Osteoblast (primary cell): Measurements from ENCODE around the gene SPEN. TPM values are rescaled to one million over a fixed set of nuclear protein-coding genes. Genes with fewer than 3 reads are reported as not detected.

ENCODE experiments used
- DNase-seq: peaks from one replicate; pipeline ENCODE4 v3.0.0; 2011; ENCODE audit warnings: low spot score, mixed read lengths; ENCODE audit not compliant: insufficient read length; ENCODE audit errors: missing footprints
- H2AFZ ChIP-seq: 2 replicates; pipeline ENCODE4 v1.6.0; 2011; ENCODE audit warnings: mild to moderate bottlenecking, low read length
- H3K27ac ChIP-seq: 2 replicates; pipeline ENCODE4 v1.5.1; 2011; ENCODE audit warnings: mild to moderate bottlenecking, low read depth, low read length, moderate library complexity
- H3K27me3 ChIP-seq: 2 replicates; pipeline ENCODE4 v1.6.0; 2012; ENCODE audit warnings: mild to moderate bottlenecking, control low read depth, inconsistent platforms, low read length, moderate library complexity; ENCODE audit not compliant: insufficient read depth
- H3K36me3 ChIP-seq: 2 replicates; pipeline ENCODE4 v1.5.1; 2011; ENCODE audit warnings: mild to moderate bottlenecking, low read length, control low read depth, moderate library complexity; ENCODE audit not compliant: insufficient read depth
- H3K4me1 ChIP-seq: 2 replicates; pipeline ENCODE4 v1.5.1; 2011; ENCODE audit warnings: mild to moderate bottlenecking, low read length, control low read depth, moderate library complexity; ENCODE audit not compliant: insufficient read depth
- H3K4me2 ChIP-seq: 2 replicates; pipeline ENCODE4 v1.6.0; 2011; ENCODE audit warnings: mild to moderate bottlenecking, low read length; ENCODE audit not compliant: insufficient read depth
- H3K4me3 ChIP-seq: fragments of 200-600 bp; sonication (generic); 3 replicates; pipeline ENCODE4 v1.5.1; 2012; ENCODE audit warnings: mild to moderate bottlenecking, low read length, inconsistent platforms; ENCODE audit not compliant: insufficient read depth
- H3K79me2 ChIP-seq: 2 replicates; pipeline ENCODE4 v1.6.0; 2012; ENCODE audit warnings: mild to moderate bottlenecking, low read length, control low read depth, inconsistent platforms; ENCODE audit not compliant: insufficient read depth
- H3K9me3 ChIP-seq: 2 replicates; pipeline ENCODE4 v1.5.1; 2011; ENCODE audit warnings: low read depth, low read length, control low read depth
- H4K20me1 ChIP-seq: 2 replicates; pipeline ENCODE4 v1.6.0; 2012; ENCODE audit warnings: mild to moderate bottlenecking, low read length, control low read depth; ENCODE audit not compliant: insufficient read depth
- total RNA-seq: library from RNA; depleted of rRNA; stranded (reverse); fragments of >200 nt; gene quantifications from 2 replicates; pipeline ENCODE4 v1.2.3, GENCODE V29; 2012
- TF ChIP-seq, protein P1 (sequence below): IDR thresholded peaks from 2 replicates; pipeline ENCODE4 v1.5.1; 2011; ENCODE audit warnings: mild to moderate bottlenecking, low read depth, low read length, moderate library complexity; ENCODE audit errors: extremely low read depth

Gene SPEN
- total RNA-seq, 1 donor: 21.0 TPM

DNA sequence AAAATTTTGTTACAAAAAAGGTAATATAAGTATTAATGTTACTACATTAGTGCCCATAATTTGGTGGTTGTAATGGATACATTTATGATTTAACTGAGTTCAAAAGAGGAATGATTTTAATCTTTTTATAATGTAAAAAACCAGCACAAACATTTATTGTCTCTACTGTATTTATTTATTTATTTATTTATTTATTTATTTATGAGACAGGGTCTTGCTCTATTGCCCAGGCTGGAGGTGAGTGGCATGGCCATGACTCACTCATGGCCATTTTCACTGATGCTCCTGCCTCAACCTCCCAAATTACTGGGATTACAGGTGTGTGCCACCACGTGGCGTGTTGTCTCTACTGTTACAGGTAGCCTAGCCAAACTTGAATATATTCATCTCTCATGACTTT is 21.9 kb downstream of the SPEN start:
- H3K9me3 ChIP-seq: no peaks in the 10 kb centered on the region
- H3K4me2 ChIP-seq: no peak overlapping the region
- H2AFZ ChIP-seq: no peak overlapping the region
- H3K4me1 ChIP-seq: peaks cover 24% of the 10 kb centered on the region
- TF ChIP-seq, protein P1, sequence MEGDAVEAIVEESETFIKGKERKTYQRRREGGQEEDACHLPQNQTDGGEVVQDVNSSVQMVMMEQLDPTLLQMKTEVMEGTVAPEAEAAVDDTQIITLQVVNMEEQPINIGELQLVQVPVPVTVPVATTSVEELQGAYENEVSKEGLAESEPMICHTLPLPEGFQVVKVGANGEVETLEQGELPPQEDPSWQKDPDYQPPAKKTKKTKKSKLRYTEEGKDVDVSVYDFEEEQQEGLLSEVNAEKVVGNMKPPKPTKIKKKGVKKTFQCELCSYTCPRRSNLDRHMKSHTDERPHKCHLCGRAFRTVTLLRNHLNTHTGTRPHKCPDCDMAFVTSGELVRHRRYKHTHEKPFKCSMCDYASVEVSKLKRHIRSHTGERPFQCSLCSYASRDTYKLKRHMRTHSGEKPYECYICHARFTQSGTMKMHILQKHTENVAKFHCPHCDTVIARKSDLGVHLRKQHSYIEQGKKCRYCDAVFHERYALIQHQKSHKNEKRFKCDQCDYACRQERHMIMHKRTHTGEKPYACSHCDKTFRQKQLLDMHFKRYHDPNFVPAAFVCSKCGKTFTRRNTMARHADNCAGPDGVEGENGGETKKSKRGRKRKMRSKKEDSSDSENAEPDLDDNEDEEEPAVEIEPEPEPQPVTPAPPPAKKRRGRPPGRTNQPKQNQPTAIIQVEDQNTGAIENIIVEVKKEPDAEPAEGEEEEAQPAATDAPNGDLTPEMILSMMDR: no peak
- H3K36me3 ChIP-seq: peaks cover 8% of the 10 kb centered on the region
- H4K20me1 ChIP-seq: peaks cover 35% of the 10 kb centered on the region
- H3K27ac ChIP-seq: no peak overlapping the region
- no peak for DNase-seq
- no peaks in the 10 kb centered on the region for H3K27me3 ChIP-seq
- H3K79me2 ChIP-seq: peaks cover 92% of the 10 kb centered on the region
- H3K4me3 ChIP-seq: no peak overlapping the region

DNA sequence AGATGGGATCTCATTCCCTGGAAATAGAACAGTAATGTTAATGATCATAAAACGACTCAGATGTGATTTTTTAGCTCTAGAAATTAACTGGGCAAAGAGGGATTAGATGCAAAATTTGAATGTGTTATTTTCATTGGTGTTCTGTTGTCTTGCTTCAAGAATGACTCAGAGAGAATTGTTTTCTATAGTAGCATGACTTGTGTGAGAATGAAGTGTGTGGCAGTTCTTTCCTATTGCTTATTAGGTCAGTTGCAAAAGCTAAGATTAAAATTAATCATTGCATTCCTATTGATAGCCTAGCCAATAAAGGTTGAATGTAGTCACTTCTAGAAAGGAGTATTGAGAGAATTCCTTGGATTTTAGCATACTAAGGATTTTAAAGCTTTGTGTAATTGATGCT is 22.9 kb downstream of the SPEN start:
- Histone ChIP-seq H3K36me3 (peaks cover 8% of the 10 kb centered on the region), H3K27me3 (no peaks in the 10 kb centered on the region), H3K27ac (no peak overlapping the region), H2AFZ (no peak overlapping the region), H3K4me1 (peaks cover 24% of the 10 kb centered on the region), H3K9me3 (no peaks in the 10 kb centered on the region), H3K4me2 (no peak overlapping the region), H4K20me1 (peaks cover 35% of the 10 kb centered on the region), H3K4me3 (no peak overlapping the region), H3K79me2 (peaks cover 91% of the 10 kb centered on the region)
- peak; percentile 15 for DNase-seq
- TF ChIP-seq, protein P1: no peak

DNA sequence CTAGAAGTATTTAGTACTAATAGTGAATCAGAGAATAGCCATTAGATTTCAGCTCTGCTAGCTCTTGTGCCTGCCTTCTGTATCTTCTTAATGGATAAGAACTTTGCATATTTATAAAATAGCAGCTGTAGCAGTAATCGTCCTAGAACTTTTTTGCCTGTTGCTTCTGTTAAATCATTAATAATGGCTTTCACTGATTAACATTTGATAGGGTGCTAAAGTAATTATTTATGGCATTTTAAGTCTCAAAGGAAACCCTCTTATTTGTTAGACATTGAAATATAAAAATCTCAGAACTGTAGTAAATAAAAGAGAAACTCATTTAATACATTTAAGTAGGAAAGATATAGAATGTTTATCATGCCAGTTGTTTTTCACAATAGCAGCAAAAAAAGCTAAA is 27.0 kb downstream of the SPEN start:
- Histone ChIP-seq H3K79me2 (peaks cover 87% of the 10 kb centered on the region), H4K20me1 (peaks cover 17% of the 10 kb centered on the region), H3K36me3 (peaks cover 17% of the 10 kb centered on the region), H3K4me3 (no peak overlapping the region), H3K27me3 (no peaks in the 10 kb centered on the region), H3K27ac (no peak overlapping the region), H2AFZ (no peak overlapping the region), H3K4me2 (no peak overlapping the region), H3K9me3 (no peaks in the 10 kb centered on the region), H3K4me1 (peaks cover 10% of the 10 kb centered on the region)
- TF ChIP-seq, protein P1: no peak
- DNase-seq: no peak

DNA sequence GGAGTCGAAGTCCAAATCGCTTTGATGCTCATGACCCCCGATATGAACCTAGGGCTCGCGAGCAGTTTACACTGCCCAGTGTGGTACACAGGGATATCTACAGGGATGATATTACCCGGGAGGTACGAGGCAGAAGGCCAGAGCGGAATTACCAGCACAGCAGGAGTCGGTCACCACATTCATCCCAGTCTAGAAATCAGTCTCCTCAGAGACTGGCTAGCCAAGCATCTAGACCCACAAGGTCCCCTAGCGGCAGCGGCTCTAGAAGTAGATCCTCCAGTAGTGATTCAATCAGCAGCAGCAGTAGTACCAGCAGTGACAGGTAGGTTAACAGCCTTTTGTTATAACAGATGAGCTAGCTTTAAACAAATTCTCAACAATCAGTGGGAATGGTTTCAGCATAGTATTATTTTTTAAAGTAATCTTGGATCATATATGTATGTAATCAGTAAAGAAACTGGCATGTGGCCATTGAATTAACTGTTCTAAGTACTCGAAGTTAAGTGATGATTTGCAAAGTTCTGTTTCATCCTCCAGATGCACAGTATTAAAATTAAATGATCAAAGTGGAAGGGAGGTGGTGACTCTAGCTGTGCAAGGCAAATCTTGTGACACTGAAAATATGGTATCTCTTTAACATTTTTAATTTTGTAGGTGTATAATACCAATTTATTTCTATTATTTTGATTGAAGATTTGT is 29.0 kb downstream of the SPEN start:
- H3K27me3 ChIP-seq: no peaks in the 10 kb centered on the region
- peaks cover 84% of the 10 kb centered on the region for H3K79me2 ChIP-seq
- TF ChIP-seq, protein P1: no peak
- peaks cover 17% of the 10 kb centered on the region for H3K36me3 ChIP-seq
- H3K27ac ChIP-seq: no peak overlapping the region
- H2AFZ ChIP-seq: no peak overlapping the region
- no peaks in the 10 kb centered on the region for H3K4me1 ChIP-seq
- H4K20me1 ChIP-seq: peaks cover 3% of the 10 kb centered on the region
- H3K4me2 ChIP-seq: no peak overlapping the region
- no peaks in the 10 kb centered on the region for H3K9me3 ChIP-seq
- DNase-seq: peak; percentile 38
- no peak overlapping the region for H3K4me3 ChIP-seq
